Glomerular endothelial cell (primary cell): ENCODE measurements around the gene LSM6. TPM values are rescaled to one million over a fixed set of nuclear protein-coding genes. Genes with fewer than 3 reads are reported as not detected.
A peak's percentile ranks its signal among the peaks of the same experiment; 100 is the strongest.

Source experiments
- DNase-seq: peaks from one replicate; pipeline ENCODE4 v3.0.0-alpha.2; 2011; ENCODE audit warnings: low read depth, low spot score; ENCODE audit errors: extremely low read depth
- total RNA-seq: library from RNA; depleted of rRNA; stranded (reverse); fragments of >200 nt; gene quantifications from 2 replicates; pipeline ENCODE4 v1.2.3, GENCODE V29; 2015

The LSM6 gene
- total RNA-seq = 20.6 and 36.2 TPM in 2 replicates

- peak; percentile 52 for DNase-seq
Measured at GRCh38 chr4:146175541-146176453, at the start of gene LSM6. TSS of gene LSM6 (plus strand) at chr4:146175718. CDS start at chr4:146182922, 7,204 bp downstream.

GRCh38 chr4:146132445-146132844 lies 43.1 kb upstream of the LSM6 start:
- no peak for DNase-seq

- DNase-seq = no peak
Measured at GRCh38 chr4:146134761-146135445, 40.6 kb upstream of the LSM6 start.

DNA sequence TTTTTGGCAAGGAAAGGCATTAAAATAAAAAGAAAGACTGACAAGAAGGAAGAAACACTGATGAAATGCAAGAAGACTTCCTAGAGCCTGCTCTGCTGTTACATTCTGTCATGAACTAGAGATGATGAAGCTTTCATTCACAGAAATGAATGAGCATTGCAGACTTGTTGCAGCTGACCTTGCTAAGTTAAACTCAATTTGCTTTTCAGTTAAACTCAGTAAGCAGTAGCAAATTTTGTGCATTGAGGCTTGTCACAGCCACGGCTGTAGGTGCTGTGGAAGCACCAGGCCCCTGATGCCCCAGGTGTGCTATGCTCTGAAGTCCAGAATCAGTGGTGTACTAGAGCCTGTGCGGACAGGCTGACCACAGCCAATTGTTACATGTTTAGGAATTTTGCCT lies 39.6 kb upstream of the LSM6 start:
- no peak for DNase-seq

GRCh38 chr4:146142768-146143167 lies 32.8 kb upstream of the LSM6 start:
- DNase-seq = no peak

- no peak for DNase-seq
Measured at GRCh38 chr4:146143888-146144287, 31.6 kb upstream of the LSM6 start.

DNA sequence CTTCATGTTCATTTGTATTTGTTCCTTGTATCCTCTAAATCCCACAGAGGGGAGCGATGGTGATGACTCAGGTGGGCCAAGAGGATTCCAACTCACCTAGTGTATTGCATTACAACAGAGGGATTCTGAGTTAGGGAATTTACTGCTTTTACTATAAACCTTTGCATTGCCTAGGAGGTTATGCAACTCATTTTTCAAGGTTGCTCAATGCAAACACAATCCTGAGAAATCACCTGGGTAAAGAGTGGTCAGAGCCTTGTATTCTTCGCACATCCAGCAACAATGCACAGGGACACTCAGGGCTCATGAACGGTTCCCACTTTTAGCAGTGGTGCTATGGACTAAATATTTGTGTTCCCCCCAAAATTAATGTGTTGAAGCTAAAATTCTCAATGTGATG lies 28.6 kb upstream of the LSM6 start:
- no peak for DNase-seq

DNA sequence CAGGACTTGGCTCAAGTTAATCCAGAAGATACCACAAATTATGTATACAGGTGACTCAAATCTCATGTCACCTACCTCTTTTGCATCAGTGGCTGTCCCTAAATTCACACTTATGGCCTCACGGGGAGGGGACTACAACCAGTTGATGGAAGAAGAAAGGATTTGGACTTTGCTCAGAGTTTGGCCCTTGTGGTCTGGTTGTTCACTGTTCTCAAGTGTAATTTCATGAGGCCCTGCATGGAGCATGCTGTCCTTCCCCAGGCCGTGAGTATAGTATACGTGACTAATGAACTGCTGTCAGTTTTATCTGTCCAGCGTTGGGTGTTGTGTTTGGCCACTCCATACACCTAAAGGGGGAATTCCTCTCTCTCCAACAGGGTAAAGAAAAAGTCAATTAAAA lies 27.5 kb upstream of the LSM6 start:
- no peak for DNase-seq

GRCh38 chr4:146154057-146154456 lies 21.5 kb upstream of the LSM6 start:
- DNase-seq = no peak

- no peak for DNase-seq
Measured at GRCh38 chr4:146155152-146155724, 20.3 kb upstream of the LSM6 start.

- DNase-seq = no peak
Measured at GRCh38 chr4:146158036-146158745, 17.3 kb upstream of the LSM6 start.

- no peak for DNase-seq
Measured at GRCh38 chr4:146159384-146160058, 16.0 kb upstream of the LSM6 start.

DNA sequence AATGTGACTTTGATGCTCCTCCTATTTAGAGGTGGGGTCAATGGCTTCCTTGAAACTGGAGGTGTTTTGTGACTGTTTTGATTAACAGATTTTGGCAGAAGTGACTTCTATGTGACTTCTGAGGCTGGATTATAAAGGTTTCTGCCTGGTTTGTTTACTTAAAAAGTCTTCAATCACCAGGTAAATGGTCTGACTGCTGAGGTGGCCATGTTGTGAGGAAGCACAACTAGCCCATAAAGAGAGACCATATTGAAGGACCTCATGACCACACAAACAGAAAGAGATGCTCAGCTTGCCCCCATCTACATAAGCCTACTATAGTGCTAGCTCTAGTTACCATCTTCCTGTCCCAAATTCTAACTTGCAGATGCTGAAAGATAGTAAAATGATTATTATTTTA lies 14.3 kb upstream of the LSM6 start:
- no peak for DNase-seq

DNA sequence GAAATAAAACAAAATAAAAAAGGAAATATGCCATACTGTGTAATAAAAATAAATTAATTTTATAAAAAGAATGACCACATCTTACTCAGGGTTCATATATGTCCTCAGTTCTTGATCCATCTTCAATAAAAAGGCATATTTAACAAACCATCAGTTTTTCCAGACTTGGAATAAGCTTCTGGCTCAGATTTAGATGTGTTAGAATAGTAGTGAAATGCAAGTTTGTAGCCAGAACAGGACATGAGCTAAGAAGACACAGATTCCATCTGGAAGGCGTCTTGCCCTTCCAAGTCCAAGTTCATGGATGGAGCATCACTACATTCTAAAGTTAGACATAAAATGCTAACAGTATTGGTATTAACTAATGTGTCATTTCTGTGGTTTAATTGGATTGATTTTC lies 10.3 kb upstream of the LSM6 start:
- DNase-seq = no peak

- no peak for DNase-seq
Measured at GRCh38 chr4:146165840-146166239, 9.7 kb upstream of the LSM6 start.

GRCh38 chr4:146170149-146170548 lies 5.4 kb upstream of the LSM6 start:
- no peak for DNase-seq

DNA sequence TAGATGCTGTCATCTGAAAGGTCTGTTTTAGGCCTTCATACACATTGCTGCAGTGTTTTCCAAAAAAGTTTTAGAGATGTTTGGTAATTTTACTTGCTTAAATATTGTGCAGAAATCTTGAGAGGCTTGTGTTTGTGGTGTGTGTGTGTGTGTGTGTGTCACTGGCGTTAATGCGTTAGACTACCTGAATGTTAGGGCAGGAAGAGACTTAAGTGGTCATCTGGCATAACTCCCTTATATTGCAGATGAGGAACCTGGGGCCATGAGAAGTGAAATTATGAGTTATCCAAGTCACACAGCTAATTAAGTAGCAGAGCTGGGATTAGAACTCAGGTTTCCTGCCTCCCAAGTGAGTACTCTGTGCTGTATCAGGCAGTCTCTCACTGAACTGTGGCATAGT lies 1.4 kb downstream of the LSM6 start:
- no peak for DNase-seq

GRCh38 chr4:146178126-146178525 lies 2.6 kb downstream of the LSM6 start:
- DNase-seq = no peak

DNA sequence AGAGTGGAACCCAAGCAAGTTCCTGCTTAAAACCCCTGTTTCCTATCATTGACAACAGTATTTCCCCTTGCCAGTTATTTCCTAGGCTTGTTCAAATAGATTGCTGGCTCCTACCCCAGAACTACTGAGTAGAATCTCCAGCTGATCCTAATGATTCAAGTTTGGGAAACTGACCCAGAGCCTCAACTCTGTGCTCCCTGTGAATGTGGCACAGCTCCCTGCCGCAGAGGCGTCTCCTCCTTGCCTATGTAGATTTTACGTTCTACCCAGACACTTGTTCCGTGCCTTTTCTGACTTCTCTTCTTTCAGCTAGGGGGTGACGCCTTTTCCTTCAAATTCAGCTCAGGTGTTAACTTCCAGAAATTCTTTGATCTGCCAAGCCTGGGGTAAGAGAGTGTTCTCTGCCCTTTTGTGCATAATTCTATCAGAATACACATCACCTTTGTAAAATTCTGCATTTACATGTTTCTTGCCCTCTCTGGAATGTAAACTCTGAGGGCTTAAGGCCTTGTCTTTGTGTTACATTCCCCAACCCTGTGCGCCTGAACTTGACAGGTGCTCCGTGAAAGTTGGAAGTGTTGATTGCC lies 4.4 kb downstream of the LSM6 start:
- no peak for DNase-seq

DNA sequence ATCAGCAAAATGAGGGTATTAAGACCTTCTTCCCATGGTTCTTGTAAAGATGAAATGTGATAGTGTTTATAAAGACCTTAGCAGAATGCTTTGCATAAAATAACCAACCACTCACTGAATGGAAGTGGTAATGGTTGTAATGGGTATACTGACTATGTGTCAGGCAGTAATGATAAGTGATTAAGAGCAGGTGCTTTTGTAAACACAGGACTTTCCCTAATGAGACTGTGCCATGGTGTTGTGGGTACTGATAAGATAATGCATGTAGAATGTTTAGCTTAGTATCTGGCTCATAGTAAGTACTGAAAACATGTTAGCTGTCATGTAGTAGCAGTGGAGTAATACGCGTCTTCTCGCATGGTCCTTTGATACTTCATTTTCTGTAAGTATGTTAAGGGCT lies 6.9 kb downstream of the LSM6 start:
- DNase-seq = no peak
